ENCODE results near the gene HIGD1A.

Gene HIGD1A

DNA sequence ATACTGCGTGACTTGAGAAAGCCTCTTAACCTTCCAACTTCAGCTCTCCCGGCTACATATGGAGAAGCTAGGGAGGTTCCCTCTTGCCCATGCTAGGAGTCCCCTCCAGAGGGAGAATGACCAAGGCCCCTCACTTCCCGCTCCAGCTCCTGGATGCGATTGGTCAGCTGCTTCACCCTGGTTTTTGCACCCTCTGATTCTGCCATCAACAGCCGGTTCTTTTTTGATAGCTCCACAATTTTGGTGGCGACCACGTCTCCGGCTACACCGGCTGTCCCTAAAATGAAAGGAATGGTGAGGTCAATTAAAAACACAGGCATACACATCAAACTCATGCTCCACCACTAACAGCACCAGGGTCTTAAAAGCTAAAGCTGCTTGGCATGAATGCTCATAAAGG, 51.8 kb downstream of the HIGD1A start:
- no peak for TF ChIP-seq CTCF (IDR thresholded peaks at IDR 0.05; ENCODE audit: low read length, missing control alignments)
- no peak overlapping the region for H3K4me3 ChIP-seq (replicated peaks; ENCODE audit: low read depth, low read length)
- no peak for DNase-seq (ENCODE audit: low read depth)

GRCh38 chr3:42751609-42752008, 52.7 kb downstream of the HIGD1A start:
- no peak for TF ChIP-seq CTCF (IDR thresholded peaks at IDR 0.05; ENCODE audit: low read length, missing control alignments)
- peak; percentile 19 for DNase-seq (ENCODE audit: low read depth)
- no peak overlapping the region for H3K4me3 ChIP-seq (replicated peaks; ENCODE audit: low read depth, low read length)

GRCh38 chr3:42750834-42751233, 53.5 kb downstream of the HIGD1A start:
- no peak overlapping the region for H3K4me3 ChIP-seq (replicated peaks; ENCODE audit: low read depth, low read length)
- no peak for TF ChIP-seq CTCF (IDR thresholded peaks at IDR 0.05; ENCODE audit: low read length, missing control alignments)
- no peak for DNase-seq (ENCODE audit: low read depth)

GRCh38 chr3:42749753-42750231, 54.5 kb downstream of the HIGD1A start:
- DNase-seq (ENCODE audit: low read depth) = no peak
- H3K4me3 ChIP-seq (replicated peaks; ENCODE audit: low read depth, low read length) = no peak overlapping the region
- peak; percentile 48 for TF ChIP-seq CTCF (IDR thresholded peaks at IDR 0.05; ENCODE audit: low read length, missing control alignments)

DNA sequence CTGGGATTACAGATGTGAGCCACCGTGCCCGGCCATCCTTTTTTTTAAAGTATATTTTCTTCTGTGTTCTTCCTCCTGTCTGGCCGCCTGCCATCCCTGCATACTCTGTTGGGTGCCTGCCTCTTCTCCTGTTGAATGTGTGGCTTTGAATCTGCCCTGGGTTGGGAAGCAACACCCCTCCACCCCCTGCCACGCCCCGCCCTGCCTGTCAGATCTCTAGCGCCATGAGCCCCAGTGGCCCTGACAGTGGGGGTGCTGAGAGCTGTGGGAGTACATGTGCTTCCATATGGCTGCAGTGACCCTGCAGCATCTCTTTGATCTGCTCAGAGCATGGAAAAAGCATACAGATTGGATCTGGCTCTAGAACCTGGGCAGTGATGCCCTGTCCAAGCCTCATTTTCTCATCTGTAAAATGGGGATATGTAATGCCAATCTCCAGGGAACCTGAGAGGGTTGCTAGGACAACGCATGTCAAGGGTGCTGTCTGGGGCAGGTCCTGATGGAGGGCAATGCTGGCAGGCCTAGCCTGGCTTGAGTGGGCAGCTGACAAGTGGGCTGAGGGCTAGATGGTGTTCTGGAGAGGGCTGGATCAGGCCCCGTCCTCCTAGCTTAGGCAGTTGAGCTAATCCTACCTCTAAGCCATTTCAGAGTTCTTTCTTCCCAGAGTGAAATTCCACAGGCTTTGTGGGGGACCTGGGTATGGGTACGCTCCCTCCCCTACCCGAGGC, 55.1 kb downstream of the HIGD1A start:
- TF ChIP-seq CTCF (IDR thresholded peaks at IDR 0.05; ENCODE audit: low read length, missing control alignments) = no peak
- H3K4me3 ChIP-seq (replicated peaks; ENCODE audit: low read depth, low read length) = no peak overlapping the region
- DNase-seq (ENCODE audit: low read depth) = no peak

DNA sequence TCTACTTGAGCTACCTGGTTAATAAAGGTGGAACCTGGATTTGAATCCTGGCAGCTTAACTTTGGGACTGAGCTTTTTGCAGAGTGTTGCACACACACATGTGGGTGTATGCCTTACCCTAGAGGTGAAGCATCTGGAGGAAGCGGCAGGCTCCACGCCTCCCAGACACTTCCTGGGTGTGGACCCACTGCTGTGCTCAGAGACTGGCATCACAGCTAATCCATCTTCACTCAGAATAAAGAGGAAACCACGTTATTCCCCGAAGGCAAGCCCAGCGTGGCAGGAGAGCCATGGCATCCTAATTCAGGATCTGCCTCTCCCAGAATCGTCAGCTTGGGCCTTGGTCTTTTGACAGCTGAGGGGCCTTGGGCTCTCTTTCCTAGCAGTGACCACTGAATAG, 56.7 kb downstream of the HIGD1A start:
- no peak for TF ChIP-seq CTCF (IDR thresholded peaks at IDR 0.05; ENCODE audit: low read length, missing control alignments)

More for the DNA sequence above, 56.7 kb downstream of the HIGD1A start:
- H3K4me3 ChIP-seq (replicated peaks; ENCODE audit: low read depth, low read length) = no peak overlapping the region
- DNase-seq (ENCODE audit: low read depth) = no peak
